Measurements from ENCODE around the gene C1QTNF1.

GRCh38 chr17:78991906-78992532 is 31.9 kb upstream of the C1QTNF1 start:
- TF ChIP-seq CTCF (IDR thresholded peaks at IDR 0.05) (no peak), POLR2A (IDR thresholded peaks at IDR 0.05) (no peak), POLR2AphosphoS5 (IDR thresholded peaks at IDR 0.05) (no peak)
